ENCODE measurements around the gene PLEKHN1. TPM values are rescaled to one million over a fixed set of nuclear protein-coding genes. Genes with fewer than 3 reads are reported as not detected.

Gene PLEKHN1
- total RNA-seq, 2 donors from 2014 or later: not detected

DNA sequence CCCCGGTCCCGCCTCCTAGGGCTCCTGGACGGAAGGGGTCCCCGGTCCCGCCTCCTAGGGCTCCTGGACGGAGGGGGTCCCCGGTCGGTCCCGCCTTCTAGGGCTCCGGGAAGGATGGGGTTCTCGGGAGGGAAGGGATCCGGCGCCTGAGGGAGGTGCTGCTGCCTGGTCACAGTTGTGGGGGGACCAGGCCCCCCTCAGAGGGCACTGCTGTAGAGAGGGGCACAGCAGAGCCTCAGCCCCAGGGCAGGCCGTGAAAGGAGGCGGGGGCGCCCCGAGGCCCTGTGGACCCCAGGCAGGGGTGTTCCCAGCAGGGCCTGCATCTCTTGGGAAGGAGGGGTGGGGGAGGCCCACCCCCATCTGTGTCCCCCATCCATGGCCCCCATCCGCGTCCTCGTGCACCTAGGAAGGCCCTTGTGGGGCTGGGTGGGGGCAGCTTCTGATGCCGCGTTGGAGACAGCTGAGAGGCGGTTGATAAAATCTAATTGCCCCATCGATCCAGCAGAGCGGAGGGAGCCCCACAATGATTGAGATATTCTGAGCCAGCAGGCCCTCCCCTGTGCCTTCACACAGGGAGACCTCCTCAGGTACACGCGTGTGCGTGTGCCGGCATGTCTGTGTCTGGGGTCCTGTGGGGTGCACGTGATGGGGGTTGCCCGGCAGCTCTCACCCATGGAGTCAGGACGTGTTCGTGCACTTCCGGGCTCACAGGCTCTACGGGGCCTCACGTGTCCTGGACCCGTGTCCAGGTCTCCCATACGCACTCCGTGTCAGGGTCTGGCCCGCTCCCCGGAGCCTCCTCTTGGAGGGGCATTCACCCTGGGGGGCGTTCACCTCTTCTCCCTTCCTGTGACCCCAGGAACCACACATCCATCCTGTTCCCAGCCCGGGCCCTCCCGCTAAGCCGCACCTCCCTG is 29.7 kb upstream of the PLEKHN1 start:
- ATAC-seq (no peak), DNase-seq (no peak)
- no peak overlapping the region for H3K4me3 ChIP-seq
- H3K4me1 ChIP-seq: peaks cover 33% of the 10 kb centered on the region
- WGBS, 2 donors: 41 to 55% methylated on average over 29 to 45 of the region's 45 CpGs
- intact Hi-C loops (cut with DNase I): no loop called here
- H3K36me3 ChIP-seq (replicated peaks in 1 of 2; ENCODE audit: insufficient read depth in 1 of 2, low read depth in 2 of 2): no peaks in the 10 kb centered on the region
- no peaks in the 10 kb centered on the region for H3K9me3 ChIP-seq
- TF ChIP-seq, protein P1, sequence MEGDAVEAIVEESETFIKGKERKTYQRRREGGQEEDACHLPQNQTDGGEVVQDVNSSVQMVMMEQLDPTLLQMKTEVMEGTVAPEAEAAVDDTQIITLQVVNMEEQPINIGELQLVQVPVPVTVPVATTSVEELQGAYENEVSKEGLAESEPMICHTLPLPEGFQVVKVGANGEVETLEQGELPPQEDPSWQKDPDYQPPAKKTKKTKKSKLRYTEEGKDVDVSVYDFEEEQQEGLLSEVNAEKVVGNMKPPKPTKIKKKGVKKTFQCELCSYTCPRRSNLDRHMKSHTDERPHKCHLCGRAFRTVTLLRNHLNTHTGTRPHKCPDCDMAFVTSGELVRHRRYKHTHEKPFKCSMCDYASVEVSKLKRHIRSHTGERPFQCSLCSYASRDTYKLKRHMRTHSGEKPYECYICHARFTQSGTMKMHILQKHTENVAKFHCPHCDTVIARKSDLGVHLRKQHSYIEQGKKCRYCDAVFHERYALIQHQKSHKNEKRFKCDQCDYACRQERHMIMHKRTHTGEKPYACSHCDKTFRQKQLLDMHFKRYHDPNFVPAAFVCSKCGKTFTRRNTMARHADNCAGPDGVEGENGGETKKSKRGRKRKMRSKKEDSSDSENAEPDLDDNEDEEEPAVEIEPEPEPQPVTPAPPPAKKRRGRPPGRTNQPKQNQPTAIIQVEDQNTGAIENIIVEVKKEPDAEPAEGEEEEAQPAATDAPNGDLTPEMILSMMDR (IDR thresholded peaks at IDR 0.05): no peak
- no peak for TF ChIP-seq POLR2A (IDR thresholded peaks at IDR 0.05)
- H3K27ac ChIP-seq: no peak overlapping the region
- peaks cover 0 to 40% of the 10 kb centered on the region in 2 donors for H3K27me3 ChIP-seq

DNA sequence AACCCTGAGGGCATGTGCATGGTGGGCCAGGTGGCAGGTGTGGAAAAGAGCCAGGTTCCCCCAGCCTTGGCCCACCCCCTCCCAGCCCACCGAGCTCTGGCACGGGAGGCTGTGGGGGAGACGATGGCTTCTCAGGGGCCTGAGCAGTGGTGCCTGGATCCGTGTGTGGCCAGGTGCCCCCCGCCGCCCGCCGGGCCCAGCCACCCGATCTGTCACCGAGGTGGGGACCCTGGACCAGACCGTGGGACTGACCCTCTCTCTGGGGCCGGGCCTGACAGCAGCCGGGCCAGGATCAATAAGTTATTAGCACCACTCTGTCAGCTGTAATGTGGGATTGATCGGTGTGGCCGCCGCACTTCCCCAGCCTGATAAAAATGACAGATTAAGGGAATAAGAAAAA is 28.8 kb upstream of the PLEKHN1 start:
- H3K9me3 ChIP-seq: no peaks in the 10 kb centered on the region
- 47 to 65% methylated on average over 9 to 16 of the region's 16 CpGs for WGBS, 2 donors
- TF ChIP-seq, protein P1 (IDR thresholded peaks at IDR 0.05): no peak
- no peak for TF ChIP-seq POLR2A (IDR thresholded peaks at IDR 0.05)
- no peak overlapping the region for H3K4me3 ChIP-seq
- ATAC-seq (no peak), DNase-seq (no peak)
- H3K4me1 ChIP-seq: peaks cover 42% of the 10 kb centered on the region
- H3K27me3 ChIP-seq: peaks cover 0 to 44% of the 10 kb centered on the region in 2 donors
- H3K36me3 ChIP-seq (replicated peaks in 1 of 2; ENCODE audit: insufficient read depth in 1 of 2, low read depth in 2 of 2): no peaks in the 10 kb centered on the region
- intact Hi-C loops (cut with DNase I): no loop called here
- H3K27ac ChIP-seq: no peak overlapping the region

DNA sequence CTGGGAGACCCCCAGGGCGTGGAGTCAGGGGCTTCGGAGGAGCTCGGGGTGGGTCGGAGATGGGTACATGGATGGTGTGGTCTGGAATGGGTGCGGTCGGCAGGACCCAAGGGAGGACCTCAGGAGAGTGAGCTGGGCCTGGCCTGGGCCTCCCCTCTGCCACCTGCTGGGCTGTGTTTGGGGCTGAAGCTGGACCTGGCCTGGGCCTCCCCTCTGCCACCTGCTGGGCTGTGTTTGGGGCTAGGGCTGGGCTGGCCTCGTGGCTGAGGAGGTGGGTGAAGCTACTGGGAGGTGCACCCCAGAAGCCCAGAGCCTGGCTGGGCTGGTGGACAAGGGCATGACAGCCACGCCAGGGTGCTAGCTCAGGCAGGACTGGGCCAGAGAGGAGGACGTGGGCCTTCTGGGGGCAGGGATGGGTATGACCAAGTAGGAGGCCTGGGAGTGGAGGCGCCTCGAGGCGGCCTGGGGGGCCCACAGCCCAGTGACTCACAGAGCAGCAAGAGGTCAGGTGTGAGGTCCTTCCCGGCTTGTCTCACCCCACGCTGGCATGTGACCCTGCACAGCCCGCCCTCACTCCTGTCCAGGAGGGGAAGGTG is 28.1 kb upstream of the PLEKHN1 start:
- H3K27ac ChIP-seq: no peak overlapping the region
- H3K4me3 ChIP-seq: no peak overlapping the region
- intact Hi-C loops (cut with DNase I): no loop called here
- H3K27me3 ChIP-seq: peaks cover 0 to 47% of the 10 kb centered on the region in 2 donors
- 30 to 45% methylated on average over 9 to 15 of the region's 15 CpGs for WGBS, 2 donors
- H3K36me3 ChIP-seq (replicated peaks in 1 of 2; ENCODE audit: insufficient read depth in 1 of 2, low read depth in 2 of 2): no peaks in the 10 kb centered on the region
- TF ChIP-seq POLR2A (IDR thresholded peaks at IDR 0.05): no peak
- TF ChIP-seq, protein P1 (IDR thresholded peaks at IDR 0.05): peak; percentile 22 to 83 (median 75)
- peak; percentile 63 for ATAC-seq
- no peaks in the 10 kb centered on the region for H3K9me3 ChIP-seq
- DNase-seq: peak; percentile 65 to 76 (median 69)
- peaks cover 49% of the 10 kb centered on the region for H3K4me1 ChIP-seq

DNA sequence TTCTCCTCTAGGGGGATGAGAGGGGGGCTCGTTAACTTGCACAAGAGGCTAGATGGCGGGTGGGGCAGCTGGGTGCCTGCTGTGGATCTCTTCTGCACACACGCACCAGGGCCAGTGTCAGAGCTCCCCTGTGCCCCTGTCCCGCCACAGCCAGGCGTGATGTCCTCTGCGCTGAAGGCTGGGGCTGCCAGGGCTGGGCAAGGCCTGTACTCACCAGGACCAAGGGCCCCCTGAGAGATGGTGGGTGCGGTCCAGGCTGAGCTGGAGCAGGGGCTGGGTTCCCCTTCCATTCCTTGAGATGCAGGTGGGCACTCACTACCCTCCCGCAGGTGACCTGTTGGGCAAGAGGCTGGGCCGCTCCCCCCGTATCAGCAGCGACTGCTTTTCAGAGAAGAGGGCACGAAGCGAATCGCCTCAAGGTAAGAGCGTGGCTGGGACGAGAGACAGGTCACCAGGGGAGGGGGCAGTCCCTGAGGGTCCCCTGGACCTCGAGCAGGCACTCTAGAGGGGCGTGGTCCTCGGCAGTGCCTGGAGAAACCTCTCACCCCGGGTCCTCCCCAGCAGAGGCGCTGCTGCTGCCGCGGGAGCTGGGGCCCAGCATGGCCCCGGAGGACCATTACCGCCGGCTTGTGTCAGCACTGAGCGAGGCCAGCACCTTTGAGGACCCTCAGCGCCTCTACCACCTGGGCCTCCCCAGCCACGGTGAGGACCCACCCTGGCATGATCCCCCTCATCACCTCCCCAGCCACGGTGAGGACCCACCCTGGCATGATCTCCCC is 27.4 kb upstream of the PLEKHN1 start:
- 45 to 70% methylated on average over 7 to 28 of the region's 30 CpGs for WGBS, 2 donors
- TF ChIP-seq, protein P1 (IDR thresholded peaks at IDR 0.05): no peak
- TF ChIP-seq POLR2A (IDR thresholded peaks at IDR 0.05): no peak
- Histone ChIP-seq H3K9me3 (no peaks in the 10 kb centered on the region), H3K36me3 (replicated peaks in 1 of 2; ENCODE audit: insufficient read depth in 1 of 2, low read depth in 2 of 2) (no peaks in the 10 kb centered on the region), H3K4me3 (no peak overlapping the region), H3K27ac (no peak overlapping the region), H3K27me3 (peaks cover 0 to 42% of the 10 kb centered on the region in 2 donors), H3K4me1 (peaks cover 46% of the 10 kb centered on the region)
- ATAC-seq: no peak
- no peak for DNase-seq
- intact Hi-C loops (cut with DNase I): no loop called here
